Endothelial cell (in vitro differentiated cells): ENCODE results near the gene DNPH1. TPM values are rescaled to one million over a fixed set of nuclear protein-coding genes. Genes with fewer than 3 reads are reported as not detected.

Experiments used
- DNase-seq: peaks from one replicate; pipeline ENCODE4 v3.0.0; 2021; ENCODE audit warnings: low spot score
- H3K27ac Mint-ChIP-seq: one replicate; pipeline ENCODE4 v1.8.0; 2021; ENCODE audit warnings: mixed read lengths, inconsistent platforms; ENCODE audit not compliant: unreplicated experiment
- H3K27me3 Mint-ChIP-seq: one replicate; pipeline ENCODE4 v1.8.0; 2021; ENCODE audit warnings: mild to moderate bottlenecking, moderate library complexity, mixed read lengths, inconsistent platforms; ENCODE audit not compliant: unreplicated experiment
- H3K36me3 Mint-ChIP-seq: one replicate; pipeline ENCODE4 v1.8.0; 2021; ENCODE audit warnings: mild to moderate bottlenecking, low read depth, mixed read lengths, inconsistent platforms; ENCODE audit not compliant: unreplicated experiment
- H3K4me1 Mint-ChIP-seq: one replicate; pipeline ENCODE4 v1.8.0; 2021; ENCODE audit warnings: mild to moderate bottlenecking, mixed read lengths, inconsistent platforms; ENCODE audit not compliant: unreplicated experiment
- H3K4me3 Mint-ChIP-seq: one replicate; pipeline ENCODE4 v1.8.0; 2021; ENCODE audit warnings: mild to moderate bottlenecking, mixed read lengths, inconsistent platforms; ENCODE audit not compliant: unreplicated experiment
- H3K9me3 Mint-ChIP-seq: one replicate; pipeline ENCODE4 v1.8.0; 2021; ENCODE audit warnings: mixed read lengths, inconsistent platforms; ENCODE audit not compliant: unreplicated experiment
- CTCF ChIP-seq: fragments of 200-600 bp; sonication (generic); IDR thresholded peaks from one replicate; pipeline ENCODE4 v1.5.0; 2021; ENCODE audit warnings: antibody characterized with exemption; ENCODE audit not compliant: unreplicated experiment
- total RNA-seq: library from RNA; stranded (reverse); fragmentation: NEBNext Ultra II Directional; extraction: Animal tissue kit (Norgen Biotek cat#: 25700); gene quantifications from one replicate; pipeline ENCODE4 v1.2.1, GENCODE V29; 2021; ENCODE audit not compliant: unreplicated experiment

Gene DNPH1
- total RNA-seq, 1 donor from 2014 or later = 4.5 TPM

- DNase-seq = no peak
- Mint-ChIP-seq H3K27me3 (peaks cover 9% of the 10 kb centered on the region), H3K27ac (no peak overlapping the region), H3K36me3 (no peaks in the 10 kb centered on the region), H3K4me1 (peaks cover 3% of the 10 kb centered on the region), H3K9me3 (no peaks in the 10 kb centered on the region), H3K4me3 (no peak overlapping the region)
- no peak for TF ChIP-seq CTCF
Observed at GRCh38 chr6:43256670-43257366, 27.5 kb upstream of the DNPH1 start.

GRCh38 chr6:43255408-43256054, 26.2 kb upstream of the DNPH1 start:
- no peak overlapping the region for H3K4me3 Mint-ChIP-seq
- peaks cover 14% of the 10 kb centered on the region for H3K4me1 Mint-ChIP-seq
- no peak overlapping the region for H3K27ac Mint-ChIP-seq
- DNase-seq = no peak
- H3K27me3 Mint-ChIP-seq = peaks cover 13% of the 10 kb centered on the region
- no peaks in the 10 kb centered on the region for H3K36me3 Mint-ChIP-seq
- H3K9me3 Mint-ChIP-seq = no peaks in the 10 kb centered on the region
- TF ChIP-seq CTCF = no peak

DNA sequence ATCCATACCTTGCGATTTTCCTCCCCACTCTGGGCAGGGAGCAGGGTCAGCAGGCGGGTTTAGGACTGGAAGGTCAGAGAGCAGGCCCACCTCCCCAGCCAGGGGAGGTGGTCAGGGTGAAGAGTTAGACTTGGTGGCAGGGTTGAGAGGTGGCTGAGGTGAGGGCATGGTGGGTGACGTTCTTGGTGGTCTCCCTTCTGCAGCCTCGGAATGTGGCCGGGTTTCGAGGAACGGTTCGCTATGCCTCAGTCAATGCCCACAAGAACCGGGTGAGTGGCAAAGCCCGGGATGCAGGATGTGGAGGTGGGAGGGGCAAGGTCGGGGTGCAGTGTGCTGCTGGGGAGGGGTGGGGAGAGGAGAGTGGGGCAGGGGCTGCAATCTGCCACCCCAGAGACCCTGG, 25.6 kb upstream of the DNPH1 start:
- Mint-ChIP-seq H3K4me3 (no peak overlapping the region), H3K27me3 (peaks cover 15% of the 10 kb centered on the region)
- no peak for TF ChIP-seq CTCF

DNA sequence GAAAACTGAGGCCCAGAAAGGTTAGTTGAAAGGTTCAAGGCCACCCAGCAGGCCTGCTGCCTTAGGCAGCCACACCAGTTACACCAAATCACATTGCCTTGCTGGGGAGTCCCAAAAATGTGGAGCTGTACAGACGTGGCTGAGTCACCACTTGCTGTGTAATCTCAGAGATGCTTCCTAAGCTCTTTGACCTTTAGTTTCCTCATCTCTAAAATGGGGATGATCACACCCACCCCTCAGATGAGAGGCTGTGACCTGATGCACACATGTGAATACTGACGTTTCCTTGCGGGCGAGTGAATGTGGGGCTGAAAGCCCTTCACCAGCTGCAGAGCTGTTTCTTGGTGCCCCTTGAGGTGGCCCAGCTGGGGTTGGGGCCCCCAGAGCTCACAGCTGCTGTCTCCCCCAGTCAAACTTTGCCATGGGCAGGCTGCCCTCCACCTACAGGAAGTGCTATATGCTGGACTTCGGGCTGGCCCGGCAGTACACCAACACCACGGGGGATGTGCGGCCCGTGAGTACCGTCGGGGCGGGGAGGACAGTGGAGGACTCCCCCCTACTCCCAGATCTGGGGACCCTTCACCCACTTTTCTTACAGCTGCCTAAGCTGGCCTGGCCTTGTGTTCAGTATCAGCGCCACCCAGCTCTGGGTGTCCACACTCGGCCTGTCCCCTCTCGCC, 25.0 kb upstream of the DNPH1 start:
- TF ChIP-seq CTCF = no peak
- H3K27ac Mint-ChIP-seq = no peak overlapping the region
- no peaks in the 10 kb centered on the region for H3K9me3 Mint-ChIP-seq
- peaks cover 15% of the 10 kb centered on the region for H3K27me3 Mint-ChIP-seq
- peaks cover 14% of the 10 kb centered on the region for H3K4me1 Mint-ChIP-seq
- DNase-seq = no peak
- no peak overlapping the region for H3K4me3 Mint-ChIP-seq
- H3K36me3 Mint-ChIP-seq = no peaks in the 10 kb centered on the region

More for the DNA sequence above, 25.6 kb upstream of the DNPH1 start:
- Mint-ChIP-seq H3K27ac (no peak overlapping the region), H3K36me3 (no peaks in the 10 kb centered on the region), H3K4me1 (peaks cover 14% of the 10 kb centered on the region), H3K9me3 (no peaks in the 10 kb centered on the region)
- no peak for DNase-seq

GRCh38 chr6:43253401-43253800, 24.1 kb upstream of the DNPH1 start:
- no peak for TF ChIP-seq CTCF
- no peak for DNase-seq

More at GRCh38 chr6:43253401-43253800, 24.1 kb upstream of the DNPH1 start:
- peaks cover 14% of the 10 kb centered on the region for H3K4me1 Mint-ChIP-seq
- no peaks in the 10 kb centered on the region for H3K9me3 Mint-ChIP-seq
- H3K27me3 Mint-ChIP-seq = peaks cover 15% of the 10 kb centered on the region
- H3K4me3 Mint-ChIP-seq = no peak overlapping the region
- no peaks in the 10 kb centered on the region for H3K36me3 Mint-ChIP-seq
- H3K27ac Mint-ChIP-seq = no peak overlapping the region
